Measurements from ENCODE around the gene SPSB4. TPM values are rescaled to one million over a fixed set of nuclear protein-coding genes. Genes with fewer than 3 reads are reported as not detected.

SPSB4 gene
- total RNA-seq, 2 donors from 2014 or later, result 18.2 to 48.1 TPM

DNA sequence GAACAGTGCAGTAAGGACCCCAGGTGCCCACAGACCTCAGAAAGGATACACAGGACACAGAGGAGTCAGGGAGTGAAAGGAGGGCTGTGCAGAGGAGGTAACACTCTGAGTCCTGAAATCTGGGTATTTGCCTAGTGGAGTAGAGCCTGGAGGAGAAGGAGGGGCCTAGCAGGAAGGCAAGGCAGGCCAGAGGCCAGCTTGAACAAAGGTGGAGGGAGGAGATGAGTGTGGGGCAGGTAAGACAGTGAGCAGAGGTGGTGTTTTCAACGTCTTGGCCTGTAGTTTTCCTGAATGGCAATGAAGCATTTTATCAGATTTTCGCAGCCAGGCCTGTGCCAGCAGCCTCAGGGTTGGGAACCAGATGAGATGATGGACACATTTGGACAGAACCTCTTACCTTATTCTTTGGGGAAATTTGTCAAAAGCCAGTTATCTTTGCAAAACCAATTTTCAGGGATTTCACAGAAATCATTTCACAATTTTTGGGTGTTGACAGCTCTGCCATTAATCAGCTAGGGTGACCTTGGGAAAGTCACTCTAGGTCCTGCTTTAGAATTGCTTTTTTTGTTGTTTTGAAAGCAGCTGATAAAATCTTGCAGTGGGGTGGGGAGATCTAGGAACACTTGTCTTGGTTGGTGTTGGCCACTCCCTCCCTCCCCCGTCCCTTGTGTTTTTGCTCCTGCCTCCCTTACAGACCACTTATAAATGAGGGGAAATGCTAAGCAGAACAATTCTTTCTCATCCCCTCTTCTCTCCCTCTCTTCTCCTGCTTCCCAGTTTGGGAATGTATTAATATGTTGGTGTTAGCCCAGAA lies 38.4 kb downstream of the SPSB4 start:
- Histone ChIP-seq H3K36me3 (replicated peaks in 1 of 2; ENCODE audit: insufficient read depth in 1 of 2, low read depth in 2 of 2) (no peaks in the 10 kb centered on the region), H3K27me3 (no peaks in the 10 kb centered on the region), H3K27ac (peak overlapping the region in 1 of 4 donors; percentile 42), H3K4me1 (peaks cover 85% of the 10 kb centered on the region), H3K9me3 (no peaks in the 10 kb centered on the region), H3K4me3 (no peak overlapping the region)
- intact Hi-C loops (cut with DNase I), result no loop called here
- WGBS, 2 donors, result 35 to 41% methylated on average over 3 of the region's 3 CpGs
- DNase-seq, result no peak
- ATAC-seq, result no peak
- TF ChIP-seq, protein P1, sequence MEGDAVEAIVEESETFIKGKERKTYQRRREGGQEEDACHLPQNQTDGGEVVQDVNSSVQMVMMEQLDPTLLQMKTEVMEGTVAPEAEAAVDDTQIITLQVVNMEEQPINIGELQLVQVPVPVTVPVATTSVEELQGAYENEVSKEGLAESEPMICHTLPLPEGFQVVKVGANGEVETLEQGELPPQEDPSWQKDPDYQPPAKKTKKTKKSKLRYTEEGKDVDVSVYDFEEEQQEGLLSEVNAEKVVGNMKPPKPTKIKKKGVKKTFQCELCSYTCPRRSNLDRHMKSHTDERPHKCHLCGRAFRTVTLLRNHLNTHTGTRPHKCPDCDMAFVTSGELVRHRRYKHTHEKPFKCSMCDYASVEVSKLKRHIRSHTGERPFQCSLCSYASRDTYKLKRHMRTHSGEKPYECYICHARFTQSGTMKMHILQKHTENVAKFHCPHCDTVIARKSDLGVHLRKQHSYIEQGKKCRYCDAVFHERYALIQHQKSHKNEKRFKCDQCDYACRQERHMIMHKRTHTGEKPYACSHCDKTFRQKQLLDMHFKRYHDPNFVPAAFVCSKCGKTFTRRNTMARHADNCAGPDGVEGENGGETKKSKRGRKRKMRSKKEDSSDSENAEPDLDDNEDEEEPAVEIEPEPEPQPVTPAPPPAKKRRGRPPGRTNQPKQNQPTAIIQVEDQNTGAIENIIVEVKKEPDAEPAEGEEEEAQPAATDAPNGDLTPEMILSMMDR (IDR thresholded peaks at IDR 0.05), result no peak
- TF ChIP-seq POLR2A (IDR thresholded peaks at IDR 0.05), result no peak

DNA sequence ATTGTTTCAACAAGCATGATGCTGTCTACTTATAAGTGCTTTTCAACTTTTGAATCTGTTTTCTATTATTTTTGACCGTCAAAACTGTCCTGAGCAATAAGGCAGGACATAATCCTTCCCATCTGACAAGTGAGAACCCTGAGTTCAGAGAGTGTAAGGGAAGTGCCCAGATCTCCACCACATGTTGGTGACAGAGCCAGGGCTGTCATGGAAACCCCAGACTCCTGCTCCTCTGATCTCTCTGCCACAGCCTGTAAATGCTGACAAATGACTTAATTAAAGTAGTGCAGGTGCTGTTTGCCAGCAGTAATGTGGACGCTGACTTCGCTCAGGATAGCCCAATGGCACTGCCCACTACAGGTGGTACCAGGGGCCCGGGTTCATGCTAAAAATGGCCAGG lies 40.3 kb downstream of the SPSB4 start:
- Histone ChIP-seq H3K4me1 (peaks cover 90% of the 10 kb centered on the region), H3K4me3 (no peak overlapping the region), H3K27me3 (no peaks in the 10 kb centered on the region), H3K36me3 (replicated peaks in 1 of 2; ENCODE audit: insufficient read depth in 1 of 2, low read depth in 2 of 2) (no peaks in the 10 kb centered on the region), H3K27ac (peak overlapping the region in 3 of 4 donors; percentile 38 to 49 (median 42)), H3K9me3 (no peaks in the 10 kb centered on the region)
- DNase-seq, result peak in 3 of 4 donors; percentile 49 to 59 (median 51)
- intact Hi-C loops (cut with DNase I), result no loop called here
- 34 to 39% methylated on average over 4 of the region's 4 CpGs for WGBS, 2 donors
- peak; percentile 25 for ATAC-seq
- no peak for TF ChIP-seq POLR2A (IDR thresholded peaks at IDR 0.05)
- TF ChIP-seq, protein P1 (IDR thresholded peaks at IDR 0.05), result no peak

DNA sequence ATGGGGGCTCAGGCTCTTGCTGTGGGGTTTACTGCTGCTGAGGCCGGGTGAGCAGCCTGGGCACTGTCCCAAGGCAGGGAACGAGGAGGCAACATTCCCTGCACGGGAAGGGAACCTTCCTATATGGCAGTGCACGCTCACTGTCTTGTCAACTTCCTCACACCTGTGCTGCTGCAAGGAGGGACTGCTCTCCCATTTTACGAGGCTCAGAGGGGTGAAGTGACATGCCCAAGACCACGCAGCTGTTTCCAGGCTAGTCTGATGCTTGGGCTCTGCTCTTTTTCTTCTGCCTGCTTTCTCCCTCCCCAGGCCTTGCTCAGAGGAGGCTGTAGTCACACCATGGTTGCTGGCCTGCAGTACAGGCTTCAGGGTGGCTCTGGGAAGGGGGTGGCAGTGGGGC lies 41.5 kb downstream of the SPSB4 start:
- H3K36me3 ChIP-seq (replicated peaks in 1 of 2; ENCODE audit: insufficient read depth in 1 of 2, low read depth in 2 of 2), result no peaks in the 10 kb centered on the region
- intact Hi-C loops (cut with DNase I), result no loop called here
- H3K4me1 ChIP-seq, result peaks cover 78% of the 10 kb centered on the region
- WGBS, 2 donors, result 56 to 70% methylated on average over 6 of the region's 6 CpGs
- TF ChIP-seq, protein P1 (IDR thresholded peaks at IDR 0.05), result no peak
- no peak for TF ChIP-seq POLR2A (IDR thresholded peaks at IDR 0.05)
- no peaks in the 10 kb centered on the region for H3K27me3 ChIP-seq
- DNase-seq (no peak), ATAC-seq (no peak)
- H3K9me3 ChIP-seq, result no peaks in the 10 kb centered on the region
- no peak overlapping the region for H3K4me3 ChIP-seq
- peak overlapping the region in 3 of 4 donors; percentile 8 to 70 (median 39) for H3K27ac ChIP-seq

DNA sequence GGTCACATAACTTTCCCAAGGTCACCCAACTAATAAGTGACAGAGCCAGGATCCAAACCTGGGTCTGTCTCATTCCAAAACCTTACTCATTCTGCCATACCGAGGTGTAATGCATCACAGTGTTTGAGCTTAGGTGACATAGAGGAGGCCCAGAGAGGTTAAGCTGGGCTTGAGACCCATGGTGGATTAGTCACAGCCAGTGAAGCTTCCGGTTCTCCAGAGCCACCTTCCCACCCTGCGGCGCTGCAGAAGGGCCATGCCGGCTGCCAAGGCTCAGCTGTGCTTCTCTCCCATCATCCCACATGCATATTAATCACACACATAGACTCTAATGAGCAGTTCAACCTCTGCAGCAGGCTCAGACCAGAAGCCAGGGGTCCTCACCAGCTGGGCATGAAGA lies 42.2 kb downstream of the SPSB4 start:
- H3K27me3 ChIP-seq, result no peaks in the 10 kb centered on the region
- DNase-seq, result peak in 3 of 4 donors; percentile 46 to 66 (median 61)
- H3K9me3 ChIP-seq, result no peaks in the 10 kb centered on the region
- H3K4me1 ChIP-seq, result peaks cover 78% of the 10 kb centered on the region
- H3K27ac ChIP-seq, result peak overlapping the region; percentile 24 to 73 (median 61)
- no peaks in the 10 kb centered on the region for H3K36me3 ChIP-seq (replicated peaks in 1 of 2; ENCODE audit: insufficient read depth in 1 of 2, low read depth in 2 of 2)
- WGBS, 2 donors, result 27 to 42% methylated on average over 2 to 5 of the region's 5 CpGs
- no peak for TF ChIP-seq POLR2A (IDR thresholded peaks at IDR 0.05)
- TF ChIP-seq, protein P1 (IDR thresholded peaks at IDR 0.05), result no peak
- intact Hi-C loops (cut with DNase I), result no loop called here
- H3K4me3 ChIP-seq, result no peak overlapping the region
- peak; percentile 28 for ATAC-seq

Data from body of pancreas (tissue), 4 donors.